ENCODE measurements around the gene ADAMTS17. TPM values are rescaled to one million over a fixed set of nuclear protein-coding genes. Genes with fewer than 3 reads are reported as not detected.

The ADAMTS17 gene
- total RNA-seq, 1 experiment from 2014 or later = 0.15 TPM

DNA sequence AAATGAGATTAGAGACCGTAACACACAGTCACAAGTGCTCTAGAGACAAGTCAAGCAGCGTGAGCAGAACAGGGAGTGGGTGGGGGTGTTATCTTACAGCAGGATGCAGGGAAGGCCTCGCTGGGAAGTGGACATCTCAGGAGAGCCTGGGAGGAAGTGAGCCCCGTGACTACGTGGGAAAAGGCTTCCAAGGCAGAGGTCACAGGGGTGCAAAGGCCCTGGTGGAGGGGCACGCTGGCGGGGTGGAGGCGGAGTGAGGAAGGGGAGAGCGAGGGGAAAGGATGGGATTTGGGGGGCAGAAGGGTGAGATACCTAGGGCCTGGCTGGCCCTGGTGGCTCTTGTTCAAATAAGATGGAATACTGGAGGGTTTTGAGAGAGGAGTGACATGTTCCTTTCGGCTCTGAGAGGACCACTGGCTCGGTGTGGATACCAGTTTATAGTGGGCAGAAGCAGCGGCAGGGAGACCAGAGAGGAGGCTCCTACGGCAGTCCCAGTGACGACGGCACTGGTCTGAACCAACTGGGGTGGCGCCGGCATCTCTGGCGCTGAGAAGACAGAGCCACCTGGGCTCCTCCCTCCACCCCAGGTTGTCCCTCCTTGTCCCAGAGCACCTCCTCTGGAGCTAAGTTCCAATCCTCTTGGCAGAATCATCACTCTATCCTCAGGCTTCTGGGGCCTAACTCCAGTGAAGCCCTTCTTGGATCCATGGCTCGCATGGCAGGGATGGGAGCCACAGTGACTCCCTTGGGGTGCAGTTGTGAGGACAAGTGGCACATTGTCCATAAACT, 342.3 kb downstream of the ADAMTS17 start:
- Histone ChIP-seq H3K4me3 (ENCODE audit: low read depth, low read length, poor library complexity, severe bottlenecking) (no peak overlapping the region), H3K27ac (ENCODE audit: low read depth, low read length, poor library complexity, severe bottlenecking) (no peak overlapping the region), H3K9me3 (ENCODE audit: low read depth, low read length, poor library complexity, severe bottlenecking) (no peaks in the 10 kb centered on the region), H3K36me3 (ENCODE audit: insufficient read depth, low read length, poor library complexity, severe bottlenecking) (no peaks in the 10 kb centered on the region), H3K27me3 (replicated peaks; ENCODE audit: insufficient read depth, low read depth, low read length, poor library complexity) (no peaks in the 10 kb centered on the region), H3K4me1 (ENCODE audit: insufficient read depth, low read length, poor library complexity, severe bottlenecking) (no peaks in the 10 kb centered on the region)
- TF ChIP-seq, protein P1, sequence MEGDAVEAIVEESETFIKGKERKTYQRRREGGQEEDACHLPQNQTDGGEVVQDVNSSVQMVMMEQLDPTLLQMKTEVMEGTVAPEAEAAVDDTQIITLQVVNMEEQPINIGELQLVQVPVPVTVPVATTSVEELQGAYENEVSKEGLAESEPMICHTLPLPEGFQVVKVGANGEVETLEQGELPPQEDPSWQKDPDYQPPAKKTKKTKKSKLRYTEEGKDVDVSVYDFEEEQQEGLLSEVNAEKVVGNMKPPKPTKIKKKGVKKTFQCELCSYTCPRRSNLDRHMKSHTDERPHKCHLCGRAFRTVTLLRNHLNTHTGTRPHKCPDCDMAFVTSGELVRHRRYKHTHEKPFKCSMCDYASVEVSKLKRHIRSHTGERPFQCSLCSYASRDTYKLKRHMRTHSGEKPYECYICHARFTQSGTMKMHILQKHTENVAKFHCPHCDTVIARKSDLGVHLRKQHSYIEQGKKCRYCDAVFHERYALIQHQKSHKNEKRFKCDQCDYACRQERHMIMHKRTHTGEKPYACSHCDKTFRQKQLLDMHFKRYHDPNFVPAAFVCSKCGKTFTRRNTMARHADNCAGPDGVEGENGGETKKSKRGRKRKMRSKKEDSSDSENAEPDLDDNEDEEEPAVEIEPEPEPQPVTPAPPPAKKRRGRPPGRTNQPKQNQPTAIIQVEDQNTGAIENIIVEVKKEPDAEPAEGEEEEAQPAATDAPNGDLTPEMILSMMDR (conservative IDR thresholded peaks at IDR 0.05; ENCODE audit: low read depth, low read length) = no peak
- no TSS peak for BruUV-seq (replicated peaks)
- intact Hi-C loops (cut with micrococcal nuclease; ENCODE audit: unreplicated experiment) = no loop called here
- POLR2A ChIA-PET (ENCODE audit: low non-redundant PET) = no interaction called here
- CTCF ChIA-PET = no interaction called here
- no peak for DNase-seq (ENCODE audit: low spot score)

- no peak for DNase-seq (ENCODE audit: low spot score)
- intact Hi-C loops (cut with micrococcal nuclease; ENCODE audit: unreplicated experiment) = no loop called here
- no peaks in the 10 kb centered on the region for H3K4me1 ChIP-seq (ENCODE audit: insufficient read depth, low read length, poor library complexity, severe bottlenecking)
- no peaks in the 10 kb centered on the region for H3K9me3 ChIP-seq (ENCODE audit: low read depth, low read length, poor library complexity, severe bottlenecking)
- no peak overlapping the region for H3K27ac ChIP-seq (ENCODE audit: low read depth, low read length, poor library complexity, severe bottlenecking)
- POLR2A ChIA-PET (ENCODE audit: low non-redundant PET) = no interaction called here
- H3K4me3 ChIP-seq (ENCODE audit: low read depth, low read length, poor library complexity, severe bottlenecking) = no peak overlapping the region
- no peaks in the 10 kb centered on the region for H3K27me3 ChIP-seq (replicated peaks; ENCODE audit: insufficient read depth, low read depth, low read length, poor library complexity)
- no peak for TF ChIP-seq EZH2 (IDR thresholded peaks at IDR 0.05; ENCODE audit: borderline replicate concordance, low read depth, low read length, poor library complexity, severe bottlenecking)
- TF ChIP-seq, protein P1 (conservative IDR thresholded peaks at IDR 0.05; ENCODE audit: low read depth, low read length) = no peak
- H3K36me3 ChIP-seq (ENCODE audit: insufficient read depth, low read length, poor library complexity, severe bottlenecking) = no peaks in the 10 kb centered on the region
- no TSS peak for BruUV-seq (replicated peaks)
- CTCF ChIA-PET = no interaction called here
Measured at GRCh38 chr15:99998661-99999101, 343.1 kb downstream of the ADAMTS17 start.

- intact Hi-C loops (cut with micrococcal nuclease; ENCODE audit: unreplicated experiment) = no loop called here
- no peak for TF ChIP-seq EZH2 (IDR thresholded peaks at IDR 0.05; ENCODE audit: borderline replicate concordance, low read depth, low read length, poor library complexity, severe bottlenecking)
- TF ChIP-seq, protein P1 (conservative IDR thresholded peaks at IDR 0.05; ENCODE audit: low read depth, low read length) = no peak
- CTCF ChIA-PET = no interaction called here
- H3K27me3 ChIP-seq (replicated peaks; ENCODE audit: insufficient read depth, low read depth, low read length, poor library complexity) = no peaks in the 10 kb centered on the region
- no TSS peak for BruUV-seq (replicated peaks)
- POLR2A ChIA-PET (ENCODE audit: low non-redundant PET) = no interaction called here
- H3K4me1 ChIP-seq (ENCODE audit: insufficient read depth, low read length, poor library complexity, severe bottlenecking) = no peaks in the 10 kb centered on the region
- H3K9me3 ChIP-seq (ENCODE audit: low read depth, low read length, poor library complexity, severe bottlenecking) = no peaks in the 10 kb centered on the region
- no peak overlapping the region for H3K27ac ChIP-seq (ENCODE audit: low read depth, low read length, poor library complexity, severe bottlenecking)
- H3K36me3 ChIP-seq (ENCODE audit: insufficient read depth, low read length, poor library complexity, severe bottlenecking) = no peaks in the 10 kb centered on the region
- H3K4me3 ChIP-seq (ENCODE audit: low read depth, low read length, poor library complexity, severe bottlenecking) = no peak overlapping the region
- DNase-seq (ENCODE audit: low spot score) = no peak
Measured at GRCh38 chr15:99997112-99997651, 344.6 kb downstream of the ADAMTS17 start.
